Measurements from ENCODE around the gene GPR15LG.
"Not testable (repeated sequence)": the region's sequence is repeated elsewhere in the genome, so short reads cannot be mapped to it uniquely, and the experiment has no call there.

Gene GPR15LG

GRCh38 chr10:84173501-84173929, at the start of gene GPR15LG:
Gene GPR15LG (plus strand): TSS chr10:84173801. CDS start chr10:84173852, 51 bp downstream.
- no peak for DNase-seq (ENCODE audit: low read depth)

GRCh38 chr10:84125910-84126784, 47.5 kb upstream of the GPR15LG start:
- DNase-seq (ENCODE audit: low read depth), result not testable (repeated sequence)

GRCh38 chr10:84126785-84127167, 46.8 kb upstream of the GPR15LG start:
- DNase-seq (ENCODE audit: low read depth), result no peak

GRCh38 chr10:84135836-84136235, 37.8 kb upstream of the GPR15LG start:
- no peak for DNase-seq (ENCODE audit: low read depth)

- no peak for DNase-seq (ENCODE audit: low read depth)
Observed at GRCh38 chr10:84137811-84138210, 35.8 kb upstream of the GPR15LG start.

GRCh38 chr10:84138478-84139125, 35.0 kb upstream of the GPR15LG start:
- DNase-seq (ENCODE audit: low read depth), result peak; percentile 10

GRCh38 chr10:84139126-84140035, 34.2 kb upstream of the GPR15LG start, which contains the start of gene GHITM:
Gene GHITM (plus strand): TSS chr10:84139509. CDS start chr10:84141501, 1,992 bp downstream.
- peak; percentile 94 for DNase-seq (ENCODE audit: low read depth)

GRCh38 chr10:84140036-84140379, 33.6 kb upstream of the GPR15LG start:
- DNase-seq (ENCODE audit: low read depth), result no peak

GRCh38 chr10:84147347-84147746, 26.3 kb upstream of the GPR15LG start:
- DNase-seq (ENCODE audit: low read depth), result no peak

- not testable (repeated sequence) for DNase-seq (ENCODE audit: low read depth)
Observed at GRCh38 chr10:84148006-84148597, 25.5 kb upstream of the GPR15LG start.

GRCh38 chr10:84149854-84150253, 23.7 kb upstream of the GPR15LG start:
- no peak for DNase-seq (ENCODE audit: low read depth)

- DNase-seq (ENCODE audit: low read depth), result no peak
Observed at GRCh38 chr10:84152769-84153168, 20.8 kb upstream of the GPR15LG start.

GRCh38 chr10:84155521-84155920, 18.1 kb upstream of the GPR15LG start:
- DNase-seq (ENCODE audit: low read depth), result no peak

- no peak for DNase-seq (ENCODE audit: low read depth)
Observed at GRCh38 chr10:84156009-84156408, 17.6 kb upstream of the GPR15LG start.

GRCh38 chr10:84156768-84157167, 16.8 kb upstream of the GPR15LG start:
- DNase-seq (ENCODE audit: low read depth), result no peak

- DNase-seq (ENCODE audit: low read depth), result no peak
Observed at GRCh38 chr10:84158061-84158460, 15.5 kb upstream of the GPR15LG start.

- DNase-seq (ENCODE audit: low read depth), result no peak
Observed at GRCh38 chr10:84158550-84158949, 15.1 kb upstream of the GPR15LG start.

GRCh38 chr10:84159076-84159685, 14.4 kb upstream of the GPR15LG start:
- no peak for DNase-seq (ENCODE audit: low read depth)

GRCh38 chr10:84160663-84161362, 12.8 kb upstream of the GPR15LG start:
- DNase-seq (ENCODE audit: low read depth), result no peak

GRCh38 chr10:84163996-84164395, 9.6 kb upstream of the GPR15LG start:
- DNase-seq (ENCODE audit: low read depth), result no peak

- DNase-seq (ENCODE audit: low read depth), result no peak
Observed at GRCh38 chr10:84164442-84164841, 9.2 kb upstream of the GPR15LG start.

All from stimulated activated CD8-positive, alpha-beta memory T cell treated with anti-CD3 and anti-CD28 coated beads, Interleukin-15, amount 100 ng/mL, for 24 hours (primary cell).